Uterus (tissue), 4 donors: ENCODE results near the gene CDH4. TPM values are rescaled to one million over a fixed set of nuclear protein-coding genes. Genes with fewer than 3 reads are reported as not detected.

Experiments
- DNase-seq, 2 donors: peaks; one replicate each; pipeline ENCODE4 v3.0.0-alpha.2; 2019 to 2020
- H3K27ac ChIP-seq, 2 donors: fragments of 200-600 bp; sonication (generic); 1 replicate in 1 of 2; 2 replicates in 1 of 2; pipeline ENCODE4 v1.5.1; 2016 to 2018
- H3K27me3 ChIP-seq, 2 donors: fragments of 200-600 bp; sonication (generic); one replicate each; pipeline ENCODE4 v1.5.1; 2018 to 2019; ENCODE audit warnings: control low read depth in 1 of 2
- H3K36me3 ChIP-seq, 2 donors: fragments of 200-600 bp; sonication (generic); one replicate each; pipeline ENCODE4 v1.5.1; 2019; ENCODE audit warnings: control low read depth in 1 of 2
- H3K4me1 ChIP-seq, 2 donors: fragments of 200-600 bp; sonication (generic); one replicate each; pipeline ENCODE4 v1.5.1; 2018 to 2019; ENCODE audit warnings: control low read depth in 1 of 2
- H3K4me3 ChIP-seq, 2 donors: fragments of 200-600 bp; sonication (generic); 1 replicate in 1 of 2; 2 replicates in 1 of 2; pipeline ENCODE4 v1.5.1; 2018 to 2019; ENCODE audit warnings: mild to moderate bottlenecking in 1 of 2
- H3K9me3 ChIP-seq, 2 donors: fragments of 200-600 bp; sonication (generic); one replicate each; pipeline ENCODE4 v1.5.1; 2019; ENCODE audit warnings: control low read depth in 1 of 2
- POLR2A ChIP-seq, 2 donors: fragments of 450-650 bp; IDR thresholded peaks; one replicate each; pipeline ENCODE4 v1.6.1; 2016; ENCODE audit warnings: antibody characterized with exemption in 2 of 2, mild to moderate bottlenecking in 1 of 2, moderate library complexity in 1 of 2
- intact Hi-C: fragments of 100-400 bp; cut with DNase I; formaldehyde crosslinking; loops from one replicate; pipeline ENCODE4 v1.15.1; 2023; ENCODE audit warnings: low total_unique reads
- microRNA counts, 2 donors: library from miRNA; unstranded; fragments of <30 nt; microRNA quantifications; one replicate each; lab custom pipeline; 2016 to 2017
- microRNA-seq: library from miRNA; unstranded; fragments of <30 nt; microRNA quantifications from one replicate; pipeline ENCODE4, GENCODE V29; 2016; ENCODE audit warnings: borderline microRNAs expressed, borderline replicate concordance
- total RNA-seq, 4 donors: library from RNA; depleted of rRNA in 3 of 4; stranded (reverse); fragments of >200 nt in 3 of 4; gene quantifications; one replicate each; pipeline versions ENCODE4 v1.1.0 to v1.2.4, GENCODE V29; 2014 to 2023
- TF ChIP-seq, protein P1 (sequence below), 4 experiments: fragments of 200-600 bp in 2 of 4; fragments of 450-650 bp in 2 of 4; sonication (generic) in 2 of 4; IDR thresholded peaks; one replicate each; pipeline ENCODE4 v1.5.1; 2016 to 2019; ENCODE audit warnings: antibody characterized with exemption in 4 of 4, mild to moderate bottlenecking in 2 of 4, moderate library complexity in 1 of 4
- donor health status: DM: yes; HTN: yes; CAD: no.

Gene CDH4
- total RNA-seq, 4 donors from 2014 or later = under 0.01 to 0.55 TPM; not detected in 2

DNA sequence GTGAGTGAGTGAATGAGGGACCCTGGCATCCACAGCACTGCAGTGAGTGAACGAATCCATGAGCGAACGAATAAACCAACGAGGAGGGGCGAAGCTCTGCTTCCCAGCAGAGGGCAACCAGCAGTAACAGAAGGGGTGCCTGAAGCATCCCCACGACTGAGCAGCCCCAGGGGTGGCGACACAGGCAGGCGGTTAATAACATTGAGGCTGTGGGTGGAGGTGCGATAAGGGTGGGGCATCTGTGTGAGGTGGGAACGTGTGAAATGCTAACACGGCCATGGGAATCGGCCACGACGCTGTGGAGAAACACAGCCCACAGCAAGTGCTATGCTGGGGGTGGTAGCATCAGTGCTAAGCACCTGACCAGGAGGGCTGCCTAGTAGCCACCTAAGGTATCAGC, 737.7 kb downstream of the CDH4 start:
- no peak for TF ChIP-seq POLR2A (IDR thresholded peaks at IDR 0.05)
- TF ChIP-seq, protein P1, sequence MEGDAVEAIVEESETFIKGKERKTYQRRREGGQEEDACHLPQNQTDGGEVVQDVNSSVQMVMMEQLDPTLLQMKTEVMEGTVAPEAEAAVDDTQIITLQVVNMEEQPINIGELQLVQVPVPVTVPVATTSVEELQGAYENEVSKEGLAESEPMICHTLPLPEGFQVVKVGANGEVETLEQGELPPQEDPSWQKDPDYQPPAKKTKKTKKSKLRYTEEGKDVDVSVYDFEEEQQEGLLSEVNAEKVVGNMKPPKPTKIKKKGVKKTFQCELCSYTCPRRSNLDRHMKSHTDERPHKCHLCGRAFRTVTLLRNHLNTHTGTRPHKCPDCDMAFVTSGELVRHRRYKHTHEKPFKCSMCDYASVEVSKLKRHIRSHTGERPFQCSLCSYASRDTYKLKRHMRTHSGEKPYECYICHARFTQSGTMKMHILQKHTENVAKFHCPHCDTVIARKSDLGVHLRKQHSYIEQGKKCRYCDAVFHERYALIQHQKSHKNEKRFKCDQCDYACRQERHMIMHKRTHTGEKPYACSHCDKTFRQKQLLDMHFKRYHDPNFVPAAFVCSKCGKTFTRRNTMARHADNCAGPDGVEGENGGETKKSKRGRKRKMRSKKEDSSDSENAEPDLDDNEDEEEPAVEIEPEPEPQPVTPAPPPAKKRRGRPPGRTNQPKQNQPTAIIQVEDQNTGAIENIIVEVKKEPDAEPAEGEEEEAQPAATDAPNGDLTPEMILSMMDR (IDR thresholded peaks at IDR 0.05) = no peak
- intact Hi-C loops = no loop called here
- Histone ChIP-seq H3K4me3 (no peak overlapping the region), H3K4me1 (no peaks in the 10 kb centered on the region), H3K27me3 (no peaks in the 10 kb centered on the region), H3K27ac (no peak overlapping the region), H3K36me3 (no peaks in the 10 kb centered on the region), H3K9me3 (no peaks in the 10 kb centered on the region)
- no peak for DNase-seq

MicroRNAs within 50 kb of the gene (microRNA counts, 767-probe panel; counts per million panel counts)
- microRNA hsa-miR-1257 (lab: Ali Mortazavi, UCI) = 0 counts per million in 2 donors

Small RNAs within 50 kb of the gene (microRNA-seq; reads per million reads assigned to microRNA genes)
- not detected for gene MIR1257
